Measurements from ENCODE around the gene DENND5A.
"Not testable (repeated sequence)": the region's sequence is repeated elsewhere in the genome, so short reads cannot be mapped to it uniquely, and the experiment has no call there.

The DENND5A gene

DNA sequence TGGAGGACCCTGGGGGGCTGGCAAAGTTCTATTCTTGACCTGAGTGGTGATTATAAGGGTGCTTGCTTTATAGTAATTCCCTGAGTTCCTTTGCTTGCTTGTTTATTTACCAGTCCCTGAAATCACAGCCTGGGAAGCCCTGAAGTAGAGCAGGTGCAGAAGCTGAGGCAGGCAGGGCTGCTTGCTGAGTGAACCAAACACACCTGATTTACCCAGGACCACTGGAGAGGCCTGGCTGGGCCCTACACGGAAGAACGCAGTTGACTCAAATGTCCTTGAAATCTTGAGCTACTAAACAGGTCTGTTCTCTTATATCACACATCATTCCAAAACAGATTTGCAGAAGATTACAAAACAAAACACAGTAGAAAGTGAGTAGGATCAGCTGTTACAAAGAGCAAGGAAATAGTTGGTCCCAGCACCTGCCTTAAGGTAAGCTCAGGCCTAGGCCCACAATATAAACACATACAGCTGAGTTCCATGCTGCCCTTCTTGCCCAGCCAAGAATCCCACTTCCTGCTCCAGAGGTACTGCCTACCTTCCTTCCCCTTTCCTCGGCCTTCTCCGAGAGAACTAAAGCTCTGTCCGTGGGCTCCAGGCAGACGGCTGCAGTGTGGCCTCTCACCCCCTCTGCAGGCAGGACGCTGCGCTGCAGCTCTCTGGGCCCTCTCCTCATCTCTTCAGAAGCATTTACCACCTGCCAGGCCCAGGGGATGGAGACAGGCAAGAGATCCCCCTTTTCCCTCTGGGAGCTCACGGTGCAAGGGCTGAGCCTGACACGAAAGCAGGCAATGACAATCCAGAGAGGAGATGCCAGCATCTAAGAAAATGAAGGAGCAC, 127.6 kb downstream of the DENND5A start:
- DNase-seq, result no peak

DNA sequence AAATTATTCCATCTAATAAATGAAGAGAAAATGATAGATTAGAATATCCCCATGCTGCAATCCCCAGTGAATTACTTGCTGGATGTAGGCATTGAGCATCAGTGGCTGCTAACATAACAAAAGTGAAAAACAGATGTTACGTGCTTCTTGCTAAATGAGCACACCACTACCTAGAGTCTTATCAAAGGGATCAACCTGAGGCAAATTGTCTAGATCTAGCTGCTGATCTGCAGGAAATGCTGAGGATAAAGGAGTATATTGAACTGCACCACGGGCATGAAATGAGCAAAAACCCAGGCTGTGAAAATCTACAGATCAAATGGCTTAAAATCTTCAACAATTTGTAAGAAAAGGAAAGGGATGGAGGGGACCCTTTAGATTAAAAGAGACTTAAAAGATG, 128.4 kb downstream of the DENND5A start:
- DNase-seq, result no peak

DNA sequence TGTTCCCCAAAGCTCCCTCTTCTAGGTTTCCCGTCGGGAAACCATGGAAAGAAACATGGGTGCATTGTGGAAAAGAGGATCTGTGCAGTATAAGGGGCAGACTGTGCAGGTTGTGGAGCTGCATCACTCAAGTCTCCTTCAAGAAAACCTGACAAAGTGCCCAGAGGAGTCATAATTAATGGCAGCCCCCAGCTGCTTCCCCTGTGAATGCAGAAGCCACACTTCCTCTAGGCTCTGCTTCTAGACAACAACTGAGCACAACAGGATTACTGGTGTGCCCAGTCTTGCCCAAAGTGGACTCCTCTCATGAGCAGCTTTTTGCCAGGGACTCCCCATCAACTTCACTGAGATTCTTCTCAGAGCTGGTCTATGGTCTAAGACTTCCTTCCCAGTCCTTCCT, 131.2 kb downstream of the DENND5A start:
- no peak for DNase-seq

DNA sequence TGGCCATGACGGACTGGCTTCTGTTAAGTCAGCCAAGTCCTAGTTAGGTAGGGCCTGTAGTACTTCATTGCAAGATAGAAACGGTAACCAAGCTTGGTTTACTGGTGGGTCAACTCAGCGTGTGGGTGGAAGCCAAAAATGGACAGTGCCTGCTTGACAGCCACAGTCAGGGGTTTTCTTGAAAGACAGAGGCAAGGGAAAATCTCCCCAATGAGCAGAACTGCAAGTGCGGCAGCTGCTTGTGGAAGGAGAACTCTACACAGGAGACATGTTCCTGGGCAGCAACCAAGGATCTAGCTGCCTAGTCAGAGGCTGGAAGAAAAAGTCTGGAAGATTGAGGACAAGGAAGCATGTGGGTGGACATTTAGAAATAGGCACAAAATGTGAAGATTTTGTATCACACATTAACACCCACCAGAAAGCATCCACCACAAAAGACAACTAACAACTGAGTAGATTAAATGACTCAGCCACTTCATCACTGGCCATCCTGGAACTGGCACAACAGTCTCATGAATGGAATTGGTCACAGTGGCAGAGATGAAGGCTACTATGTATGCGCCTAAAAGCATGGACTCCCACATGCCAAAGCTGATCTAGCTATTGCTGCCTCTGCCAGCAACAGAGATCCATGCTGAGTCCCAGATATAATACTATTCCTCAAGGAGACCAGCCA, 132.8 kb downstream of the DENND5A start:
- no peak for DNase-seq

DNA sequence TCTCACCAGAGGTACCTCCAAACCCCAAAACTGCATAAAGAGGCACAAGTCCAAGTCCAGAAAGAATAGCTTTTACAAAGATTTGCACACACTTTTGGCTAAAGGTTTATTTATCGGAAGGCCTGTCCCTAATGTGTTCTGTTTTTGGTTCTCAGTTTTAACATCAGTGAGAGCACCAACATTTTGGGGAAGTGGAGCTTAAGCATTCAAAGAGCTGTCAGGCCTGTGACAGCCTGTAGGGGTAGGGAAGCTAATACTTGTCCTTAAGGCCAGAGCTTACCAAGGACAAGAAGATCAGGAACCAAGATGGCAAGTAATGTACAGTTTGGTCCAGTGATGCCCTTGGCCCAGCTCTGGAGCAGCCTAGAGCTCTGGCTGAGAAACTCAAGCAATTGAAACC, 134.9 kb downstream of the DENND5A start:
- DNase-seq, result no peak

DNA sequence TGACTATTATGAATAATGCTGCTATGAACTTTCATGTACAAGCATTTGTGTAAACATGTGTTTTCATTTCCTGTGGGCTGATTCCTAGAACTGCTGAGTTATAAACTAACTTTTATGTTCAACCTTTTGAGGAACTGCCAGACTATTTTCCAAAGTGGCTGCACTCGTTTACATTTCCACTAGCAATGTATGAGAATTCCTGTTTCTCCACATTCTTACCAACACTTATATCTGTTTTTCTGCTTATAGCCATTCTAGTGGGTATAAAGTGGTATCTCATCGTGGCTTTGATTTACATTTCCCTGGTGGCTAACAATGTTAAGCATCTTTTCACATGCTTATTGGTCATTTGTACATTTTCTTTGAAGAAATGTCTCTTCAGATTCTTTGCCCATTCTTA, 138.5 kb downstream of the DENND5A start:
- no peak for DNase-seq

DNA sequence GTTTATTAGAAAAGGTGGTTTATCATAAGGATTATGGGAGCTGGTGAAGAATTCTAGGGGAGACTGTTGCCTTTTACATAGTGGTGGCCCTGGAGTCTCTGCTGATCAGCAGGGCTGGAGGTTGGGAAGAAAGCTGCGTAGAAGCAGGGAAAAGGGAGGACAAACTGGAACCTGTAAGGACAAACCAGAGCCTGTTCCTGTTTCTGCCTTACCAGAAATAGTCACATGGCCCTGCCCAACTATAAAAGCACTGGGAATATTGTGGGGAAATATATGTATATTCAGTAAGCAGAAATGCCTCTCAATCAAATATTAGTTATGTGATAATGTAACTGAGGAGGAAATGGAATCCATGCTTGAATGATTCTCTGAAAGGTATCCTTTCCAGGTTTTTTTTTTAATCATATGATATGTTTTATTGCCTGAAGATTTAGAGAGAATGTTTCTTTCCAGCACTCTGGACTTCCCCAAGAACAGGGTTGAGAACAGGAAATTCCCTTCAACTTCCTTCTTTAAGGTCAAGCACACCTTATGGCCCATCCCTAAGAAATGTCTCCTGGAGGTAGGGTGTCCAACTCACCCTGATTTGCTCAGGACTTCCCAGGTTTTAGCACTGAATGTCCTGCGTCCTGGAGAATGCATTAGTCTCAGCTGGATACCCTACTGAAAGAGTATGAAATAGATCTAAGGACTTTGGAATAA, 139.8 kb downstream of the DENND5A start:
- DNase-seq, result no peak

DNA sequence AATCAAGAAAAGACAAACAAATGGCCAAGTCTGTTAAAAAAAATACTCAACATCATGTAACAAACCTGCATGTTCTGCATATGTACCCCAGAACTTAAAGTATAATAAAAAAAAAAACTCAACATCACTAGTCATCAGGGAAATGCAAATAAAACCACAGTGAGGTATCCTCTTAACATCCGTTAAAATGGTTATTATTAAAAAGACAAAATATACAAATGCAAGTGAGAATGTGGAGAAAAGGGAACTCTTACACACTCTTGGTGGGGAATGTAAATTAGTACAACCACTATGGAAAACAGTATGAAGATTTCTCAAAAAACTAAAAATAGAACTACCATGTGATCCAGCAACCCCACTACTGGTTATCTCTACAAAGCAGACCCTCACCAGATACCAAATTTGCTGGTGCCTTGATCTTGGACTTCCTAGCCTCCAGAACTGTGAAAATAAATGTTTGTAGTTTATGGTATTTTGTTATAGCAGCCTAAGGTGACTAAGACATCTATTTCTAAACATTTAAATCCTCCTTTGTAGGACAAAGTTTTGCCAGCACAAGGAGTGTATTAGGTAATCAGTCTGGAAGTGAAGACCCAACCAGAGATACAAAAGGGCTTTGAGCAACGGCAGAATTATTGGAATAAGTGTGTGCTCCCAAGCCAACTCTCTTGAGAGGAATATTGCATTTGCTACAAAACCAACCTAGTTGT, 141.4 kb downstream of the DENND5A start:
- no peak for DNase-seq

DNA sequence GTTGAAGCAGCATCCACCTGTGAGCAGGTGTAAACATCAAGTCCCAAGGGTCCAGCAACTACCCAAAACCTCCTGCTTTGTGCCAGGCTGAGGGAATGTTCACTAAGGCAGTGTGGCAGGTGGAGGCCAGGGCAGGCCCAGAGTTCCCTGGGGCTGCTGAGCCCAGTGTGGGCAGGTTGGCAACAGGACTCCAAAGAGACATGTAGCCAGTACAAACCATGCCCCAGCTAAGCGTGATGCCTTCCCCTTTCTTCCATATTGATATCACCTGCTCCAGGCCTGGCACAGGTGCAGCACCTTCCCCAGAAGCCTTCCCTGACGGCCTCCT, 143.7 kb downstream of the DENND5A start:
- DNase-seq, result no peak

DNA sequence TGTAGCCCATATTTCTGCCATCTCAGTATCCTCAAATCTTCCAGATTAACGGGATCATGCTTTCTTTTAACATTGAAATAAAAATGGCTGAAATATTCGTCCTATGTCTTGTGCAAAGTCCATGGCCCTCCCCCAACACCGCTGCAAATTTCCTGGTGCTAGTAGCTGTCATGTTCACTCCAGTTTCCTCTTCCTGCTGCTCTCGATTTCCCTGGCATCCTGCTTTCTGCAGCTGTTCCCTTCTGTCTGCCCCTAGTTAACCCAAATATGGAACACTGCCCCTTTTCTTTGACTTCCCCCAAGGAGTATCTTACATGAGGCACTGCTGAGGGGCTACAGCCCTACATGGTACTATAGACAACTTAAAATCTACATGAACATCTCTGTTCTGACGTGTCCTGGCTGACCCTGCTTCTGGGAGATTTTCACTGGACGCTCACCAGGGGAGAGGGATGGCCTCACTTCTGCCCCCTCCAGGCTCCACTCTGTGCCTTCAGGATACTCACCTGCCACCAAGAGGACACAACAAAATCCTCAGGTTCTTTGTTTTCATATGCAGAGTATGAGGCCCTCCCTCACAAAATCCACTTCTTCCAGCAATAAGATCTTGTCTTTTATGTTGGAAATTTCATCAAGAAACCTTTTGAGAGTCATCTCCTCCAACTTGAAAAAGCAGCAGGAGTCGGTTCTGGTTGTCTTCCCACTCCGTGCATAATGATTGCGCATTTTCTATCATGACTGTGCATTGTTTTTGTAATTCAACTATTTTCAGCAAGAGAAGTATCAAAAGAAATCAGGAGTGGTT, 144.3 kb downstream of the DENND5A start:
- no peak for DNase-seq

DNA sequence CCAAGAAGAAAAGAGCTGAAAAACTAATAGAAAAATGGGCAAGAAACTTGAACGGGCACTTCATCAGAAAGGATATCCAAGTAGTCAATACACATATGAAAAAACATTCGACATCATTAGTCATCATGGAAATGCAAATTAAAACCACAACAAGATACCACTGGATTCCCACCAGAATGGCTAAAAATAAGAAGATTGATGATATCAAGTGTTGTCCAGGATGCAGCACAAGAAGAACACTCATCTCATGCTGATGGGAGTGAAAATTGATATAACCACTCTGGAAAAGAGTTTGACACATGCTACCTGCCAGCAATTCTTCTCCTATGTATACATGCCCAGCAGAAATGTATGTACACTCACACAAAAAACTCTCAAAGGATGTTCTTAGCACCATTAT, 146.9 kb downstream of the DENND5A start:
- DNase-seq, result no peak

DNA sequence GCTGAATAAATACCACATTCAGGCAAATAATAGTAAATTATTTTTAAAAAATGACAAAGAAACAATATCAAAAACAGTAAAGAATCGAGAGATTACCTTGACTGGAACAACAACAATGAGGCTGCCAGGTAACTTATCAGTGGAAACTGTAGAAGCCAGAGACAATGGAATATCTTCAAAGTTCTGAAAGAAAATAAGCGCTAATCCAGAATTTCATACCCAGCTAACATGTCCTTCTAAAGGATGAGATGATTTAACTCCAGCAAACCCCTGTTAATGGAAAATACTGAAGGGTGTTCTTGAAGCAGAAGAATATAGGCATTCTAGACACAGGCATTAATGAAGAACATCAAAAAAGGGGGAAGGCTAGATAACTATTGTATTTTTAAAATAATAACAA, 153.1 kb downstream of the DENND5A start:
- DNase-seq, result no peak

DNA sequence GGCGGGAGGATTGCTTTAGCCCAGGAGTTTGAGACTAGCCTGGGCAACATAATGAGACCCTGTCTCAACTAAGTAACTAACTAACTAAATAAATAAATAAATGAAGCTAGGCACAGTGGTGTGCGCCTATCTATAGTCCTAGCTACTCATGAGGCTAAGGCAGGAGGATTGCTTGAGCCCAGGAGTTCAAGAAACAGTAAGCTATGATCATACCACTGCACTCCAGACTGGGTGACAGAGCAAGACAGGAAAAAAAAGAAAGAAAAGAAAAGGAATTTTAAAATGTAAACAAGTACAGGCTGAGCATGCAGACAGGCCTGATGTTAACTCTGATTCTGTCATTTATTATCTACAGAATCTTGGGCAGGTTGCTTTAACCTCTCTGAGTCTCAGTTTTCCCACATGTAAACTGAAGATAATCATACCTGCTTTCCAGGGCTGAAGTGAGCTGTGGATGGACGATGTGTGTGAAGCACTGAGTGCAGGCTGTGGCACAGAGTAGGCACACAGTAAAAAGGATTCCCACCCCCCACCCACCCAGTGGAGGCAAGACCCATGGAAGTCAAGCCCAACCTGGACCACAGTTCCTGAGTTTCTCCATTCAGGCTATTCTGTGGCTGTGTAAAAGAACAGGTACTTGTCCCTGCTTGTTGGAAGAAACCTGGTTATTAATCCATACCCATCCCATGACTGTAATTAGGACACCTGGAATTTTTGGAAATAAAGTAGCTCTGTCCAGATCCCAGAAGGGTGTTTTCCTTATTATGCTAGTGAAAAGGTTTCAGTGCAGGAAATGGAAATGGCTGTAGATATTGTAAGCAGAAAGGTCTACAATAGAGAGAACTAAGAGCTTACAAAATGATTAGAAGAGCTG, 155.1 kb downstream of the DENND5A start:
- no peak for DNase-seq

DNA sequence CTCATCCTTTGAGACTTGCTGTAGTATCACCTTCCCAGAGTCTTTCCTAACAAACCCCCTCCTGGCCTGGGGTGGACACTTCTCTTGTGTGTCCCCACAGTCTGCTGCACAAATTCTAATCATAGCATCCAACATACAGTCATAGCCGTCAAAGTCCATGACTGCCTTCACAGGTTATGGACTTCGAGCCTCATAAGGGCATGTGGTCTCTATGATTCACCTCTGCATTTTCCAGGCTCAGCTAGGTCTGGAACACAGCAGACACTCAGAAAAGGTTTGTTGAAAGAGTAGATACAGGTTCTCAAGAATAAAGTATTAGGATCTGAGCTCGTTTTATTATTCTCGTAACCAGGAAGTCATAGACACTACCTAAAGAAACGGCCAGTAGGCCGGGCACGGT, 160.6 kb downstream of the DENND5A start:
- no peak for DNase-seq

DNA sequence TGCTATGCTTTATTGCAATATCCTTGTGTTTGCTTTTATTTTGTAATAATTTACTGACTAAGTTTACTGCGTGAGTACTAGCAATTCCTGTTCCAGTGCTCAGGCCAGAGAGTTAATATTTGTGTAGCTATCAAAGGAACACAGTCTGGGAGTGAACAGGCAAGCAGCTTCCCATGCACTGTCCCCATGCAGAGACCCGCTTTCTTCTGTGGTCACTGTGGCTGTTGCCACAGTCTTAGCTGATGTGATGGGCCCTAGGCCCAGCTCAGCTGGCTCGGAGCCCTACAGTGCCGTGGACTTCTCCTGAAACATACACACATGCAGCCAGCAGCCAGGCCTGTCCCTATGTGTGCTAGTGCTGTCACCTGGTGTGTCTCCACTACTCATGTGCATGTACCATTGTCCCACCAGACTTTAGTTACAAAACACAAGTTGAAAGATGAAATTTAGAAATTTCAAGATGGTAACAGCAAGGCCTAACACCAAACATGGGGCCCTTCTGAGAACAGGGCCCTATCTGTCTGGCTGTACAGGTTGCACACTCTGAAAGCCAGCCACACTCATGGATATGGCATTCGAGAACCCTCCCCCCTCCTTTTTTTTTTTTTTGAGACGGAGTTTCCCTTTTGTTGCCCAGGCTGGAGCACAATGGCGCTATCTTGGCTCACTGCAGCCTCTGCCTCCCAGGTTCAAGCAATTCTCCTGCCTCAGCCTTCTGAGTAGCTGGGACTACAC, 161.4 kb downstream of the DENND5A start:
- no peak for DNase-seq

DNA sequence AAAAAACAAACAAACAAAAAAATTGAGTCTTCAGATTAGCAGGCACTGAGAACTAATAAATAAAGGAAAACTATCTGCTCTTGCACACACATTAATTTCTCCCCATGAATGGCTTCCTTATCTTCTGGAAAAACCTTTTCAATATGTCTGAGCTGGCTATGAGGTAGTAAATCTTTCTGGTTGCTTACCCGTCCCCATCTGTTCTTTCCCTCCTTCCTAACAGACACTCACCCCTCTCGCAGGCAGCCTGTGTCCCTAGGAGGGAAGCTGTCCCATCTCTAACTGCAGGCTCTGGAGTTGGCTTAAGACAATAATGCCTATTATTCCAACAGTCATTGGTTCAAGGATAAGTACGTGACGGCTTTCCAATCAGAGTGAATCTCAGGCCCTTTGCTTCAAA, 165.5 kb downstream of the DENND5A start:
- DNase-seq, result no peak

DNA sequence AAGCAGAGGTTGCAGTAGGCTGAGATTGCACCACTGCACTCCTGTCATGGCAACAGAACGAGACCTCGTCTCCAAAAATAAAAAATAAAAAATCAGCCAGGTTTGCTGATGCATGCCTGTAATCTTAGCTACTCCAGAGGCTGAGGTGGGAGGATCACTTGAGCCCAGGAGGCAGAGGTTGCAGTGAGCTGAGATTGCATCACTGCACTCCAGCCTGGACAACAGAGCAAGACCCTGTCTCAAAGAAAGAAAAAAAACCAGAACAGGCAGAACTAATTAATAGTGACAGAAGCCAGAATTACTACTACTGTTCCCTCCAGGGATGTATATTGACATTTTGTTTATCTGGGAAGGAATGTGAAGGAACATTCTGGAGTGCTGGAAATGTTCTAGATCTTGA, 166.7 kb downstream of the DENND5A start:
- not testable (repeated sequence) for DNase-seq

DNA sequence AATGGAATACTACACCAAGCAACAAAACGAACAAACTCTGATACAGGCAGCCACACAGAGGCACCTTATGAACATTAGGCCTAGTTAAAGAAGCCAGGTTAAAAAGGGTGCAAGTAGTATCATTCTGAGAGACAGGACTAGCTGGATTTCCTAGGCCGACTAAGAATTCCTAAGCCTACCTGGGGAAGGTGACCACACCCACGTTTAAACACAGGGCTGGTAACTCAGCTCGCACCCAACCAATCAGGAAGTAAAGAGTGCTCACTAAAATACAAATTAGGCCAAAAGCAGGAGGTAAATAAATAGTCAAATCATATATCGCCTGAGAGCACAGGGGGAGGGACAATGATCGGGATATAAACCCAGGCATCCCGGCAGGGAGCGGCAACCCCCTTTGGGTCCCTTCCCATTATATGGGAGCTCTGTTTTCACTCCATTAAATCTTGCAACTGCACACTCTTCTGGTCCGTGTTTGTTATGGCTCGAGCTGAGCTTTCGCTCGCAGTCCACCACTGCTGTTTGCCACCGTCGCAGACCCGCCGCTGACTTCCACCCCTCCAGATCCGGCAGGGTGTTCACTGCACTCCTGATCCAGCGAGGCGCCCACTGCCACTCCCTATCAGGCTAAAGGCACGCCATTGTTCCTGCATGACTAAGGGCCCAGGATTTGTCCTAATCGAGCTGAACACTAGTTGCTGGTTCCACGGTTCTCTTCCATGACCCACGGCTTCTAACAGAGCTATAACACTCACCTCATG, 167.8 kb downstream of the DENND5A start:
- not testable (repeated sequence) for DNase-seq

DNA sequence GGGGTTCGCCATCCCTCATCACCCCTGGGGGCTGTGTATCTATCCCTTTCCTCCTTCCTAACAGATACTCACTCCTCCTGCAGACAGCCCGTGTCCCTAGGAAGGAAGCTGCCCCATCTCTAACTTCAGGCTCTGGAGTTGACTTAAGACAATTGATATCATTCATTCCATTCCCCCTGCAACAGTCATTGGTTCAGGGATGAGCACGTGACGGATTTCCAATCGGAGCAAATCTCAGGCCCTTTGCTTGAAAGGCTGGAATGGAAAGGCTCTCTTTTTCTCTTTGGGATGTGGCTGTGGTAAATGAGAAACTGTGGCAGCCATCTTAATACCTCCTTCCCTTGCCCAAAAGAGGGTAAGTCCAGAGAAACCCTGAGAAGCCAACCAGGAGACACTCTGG, 168.7 kb downstream of the DENND5A start:
- DNase-seq, result no peak

DNA sequence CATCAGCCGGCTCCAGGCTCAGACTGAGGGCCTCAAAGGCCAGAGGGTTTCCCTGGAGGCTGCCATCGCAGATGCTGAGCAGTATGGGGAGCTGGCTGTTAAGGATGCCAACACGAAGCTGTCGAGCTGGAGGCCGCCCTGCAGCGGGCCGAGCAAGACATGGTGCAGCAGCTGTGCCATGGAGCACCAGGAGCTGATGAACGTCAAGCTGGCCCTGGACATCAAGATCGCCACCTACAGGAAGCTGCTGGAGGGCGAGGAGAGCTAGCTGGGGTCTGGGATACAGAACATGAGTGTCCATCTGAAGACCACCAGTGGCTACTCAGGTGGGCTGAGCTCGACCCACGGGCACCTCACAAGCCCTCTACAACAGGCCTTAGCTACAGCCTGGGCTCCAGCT, 169.7 kb downstream of the DENND5A start:
- no peak for DNase-seq
